Measurements from ENCODE around the gene POMC.
"Not testable (repeated sequence)": the region's sequence is repeated elsewhere in the genome, so short reads cannot be mapped to it uniquely, and the experiment has no call there.

Gene POMC

DNA sequence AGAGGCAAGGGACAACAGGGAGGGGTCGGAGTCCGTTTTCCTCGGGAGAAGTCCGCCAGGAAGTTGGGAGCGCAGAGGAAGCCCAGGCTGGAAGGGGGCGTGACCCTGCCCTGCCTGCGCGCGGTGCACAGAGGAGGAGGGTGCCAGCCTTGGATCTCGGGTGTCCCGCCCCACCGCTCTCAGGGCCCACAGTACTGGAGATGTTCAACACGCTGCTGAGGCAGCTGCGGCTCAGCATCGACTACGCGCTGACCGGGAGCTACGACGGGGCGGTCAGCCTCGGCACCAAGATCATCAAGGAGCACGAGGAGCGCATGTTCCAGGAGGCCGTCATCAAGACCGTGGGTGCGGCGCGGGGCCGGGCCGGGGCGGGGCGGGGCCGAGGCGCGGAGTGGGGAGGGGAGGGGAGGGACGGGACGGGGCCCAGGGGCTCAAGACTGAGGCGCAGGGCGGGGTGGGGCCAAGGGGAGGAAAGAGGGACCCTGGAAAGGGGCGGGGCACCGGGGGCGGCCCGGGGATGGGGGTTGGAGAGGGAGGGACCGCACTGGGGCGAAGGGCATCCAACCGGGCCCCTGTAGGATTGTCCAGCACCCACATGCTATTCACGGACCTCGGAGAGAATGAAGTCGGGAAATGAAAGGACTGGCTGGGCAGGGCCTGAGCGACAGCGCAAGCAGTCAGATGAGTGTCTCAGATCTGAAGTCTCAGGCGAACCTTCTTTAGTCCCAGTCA, 36.6 kb downstream of the POMC start:
- no peak for DNase-seq

DNA sequence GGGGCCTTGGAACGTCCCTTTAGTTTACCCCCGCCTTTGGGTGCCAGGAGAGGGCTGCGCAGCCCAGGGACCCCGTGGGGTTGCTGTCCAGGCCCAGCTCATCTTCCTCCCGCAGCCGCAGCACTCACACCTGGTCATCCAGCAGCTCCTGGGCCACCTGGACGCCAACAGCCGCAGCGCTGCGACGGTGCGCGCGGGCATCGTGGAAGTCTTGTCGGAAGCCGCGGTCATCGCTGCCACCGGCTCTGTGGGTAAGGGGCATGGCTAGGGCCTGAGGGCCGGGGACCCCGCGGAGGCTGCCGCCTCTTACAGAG, 37.2 kb downstream of the POMC start:
- no peak for DNase-seq

DNA sequence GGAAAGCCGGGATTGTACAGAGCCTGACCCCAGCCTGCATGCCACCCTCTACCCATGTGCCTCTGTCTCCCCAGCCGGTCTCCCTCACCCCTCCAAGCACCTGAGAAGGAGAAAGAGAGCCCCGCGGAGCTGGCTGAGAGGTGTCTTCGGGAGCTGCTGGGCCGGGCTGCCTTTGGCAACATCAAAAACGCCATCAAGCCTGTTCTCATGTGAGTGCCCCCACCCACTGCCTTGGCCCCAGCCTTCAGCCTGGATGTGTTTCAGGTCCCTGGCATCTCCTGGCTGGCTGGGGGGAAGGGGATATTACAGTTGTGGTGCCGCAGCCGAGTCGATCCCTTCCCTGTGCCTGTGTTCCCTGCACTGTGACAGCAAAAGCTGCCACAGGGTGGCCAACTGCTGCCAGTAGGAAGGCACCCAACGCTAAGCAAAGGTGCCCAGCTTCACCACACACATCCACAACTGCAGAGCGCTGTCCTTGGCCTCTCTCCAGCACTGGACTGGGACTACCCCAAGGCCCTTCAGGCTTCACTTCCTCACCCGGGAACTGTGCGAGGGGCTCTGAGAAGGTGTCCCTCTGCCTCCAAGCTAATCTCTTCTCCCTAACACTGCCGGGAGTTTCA, 38.4 kb downstream of the POMC start:
- no peak for DNase-seq

DNA sequence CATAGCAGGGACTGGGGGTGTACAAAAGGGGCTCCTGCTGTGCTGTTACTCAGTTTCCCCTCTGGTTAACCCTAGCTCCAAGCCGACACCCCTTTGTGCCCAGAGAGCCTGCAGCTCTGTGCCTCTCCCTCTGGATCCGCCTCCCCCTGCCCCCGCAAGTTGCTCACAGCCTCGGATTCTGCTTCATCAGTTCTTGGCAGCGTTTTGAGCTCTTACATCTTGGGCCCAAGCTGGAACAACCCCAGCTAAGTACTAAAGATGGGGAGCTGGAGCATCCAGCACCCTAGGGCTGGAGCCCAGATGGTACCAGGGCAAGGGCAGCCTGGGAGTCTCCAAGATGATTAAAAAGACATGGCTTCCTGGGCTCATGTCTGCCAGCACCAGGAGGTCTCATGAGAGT, 40.7 kb downstream of the POMC start:
- DNase-seq: no peak

DNA sequence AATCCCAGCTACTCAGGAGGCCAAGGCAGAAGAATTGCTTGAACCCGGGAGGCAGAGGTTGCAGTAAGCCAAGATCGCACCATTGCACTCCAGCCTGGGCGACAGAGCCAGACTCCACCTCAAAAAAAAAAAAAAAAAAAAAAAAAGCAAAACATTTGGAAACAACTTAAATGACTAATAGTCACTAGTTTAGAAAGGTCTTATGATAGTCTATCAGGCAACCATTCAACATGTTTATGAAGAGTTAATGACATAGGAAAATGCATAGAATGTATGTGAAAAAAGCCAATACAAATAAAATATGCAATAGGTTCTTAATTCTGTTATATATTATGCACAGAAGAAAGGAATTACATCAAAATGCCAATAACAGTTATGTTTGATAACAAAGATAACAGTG, 41.3 kb downstream of the POMC start:
- DNase-seq: not testable (repeated sequence)

DNA sequence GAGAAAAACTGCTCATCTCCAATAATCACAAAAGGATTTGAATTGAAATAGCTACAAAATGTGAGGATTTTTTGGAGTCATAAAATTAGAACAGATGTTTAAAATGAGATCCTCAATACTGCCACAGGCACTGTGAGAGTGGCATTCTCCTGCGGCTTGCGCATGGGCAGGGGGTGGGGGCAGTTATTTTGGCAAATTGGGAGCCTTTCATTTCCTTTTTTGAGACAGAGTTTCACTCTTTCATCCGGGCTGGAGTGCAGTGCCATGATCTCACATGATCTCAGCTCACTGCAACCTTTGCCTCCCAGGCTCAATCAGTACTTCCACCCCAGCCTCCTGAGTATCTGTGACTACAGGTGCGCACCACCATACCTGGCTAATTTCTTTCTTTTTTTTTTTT, 42.4 kb downstream of the POMC start:
- DNase-seq: no peak

DNA sequence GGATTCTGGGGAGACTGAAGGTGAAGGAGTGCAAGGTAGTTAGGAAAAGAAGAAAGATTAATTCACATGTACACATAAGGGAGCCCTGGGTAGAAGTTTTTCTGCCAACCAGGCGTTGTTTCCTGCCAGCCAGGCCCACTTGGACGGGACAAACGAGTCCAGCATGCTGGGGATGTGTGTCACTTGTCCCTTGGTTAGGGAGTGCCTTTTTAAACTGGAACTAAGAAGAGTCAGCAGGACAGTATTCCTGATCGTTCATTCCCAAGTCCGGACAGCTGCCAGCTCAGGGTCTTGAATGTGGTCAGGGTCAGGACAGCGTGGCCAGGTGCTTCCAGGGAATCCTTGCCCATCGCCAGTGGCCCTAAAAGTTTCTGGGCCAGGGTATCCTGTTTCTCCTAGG, 43.2 kb downstream of the POMC start:
- DNase-seq: no peak

DNA sequence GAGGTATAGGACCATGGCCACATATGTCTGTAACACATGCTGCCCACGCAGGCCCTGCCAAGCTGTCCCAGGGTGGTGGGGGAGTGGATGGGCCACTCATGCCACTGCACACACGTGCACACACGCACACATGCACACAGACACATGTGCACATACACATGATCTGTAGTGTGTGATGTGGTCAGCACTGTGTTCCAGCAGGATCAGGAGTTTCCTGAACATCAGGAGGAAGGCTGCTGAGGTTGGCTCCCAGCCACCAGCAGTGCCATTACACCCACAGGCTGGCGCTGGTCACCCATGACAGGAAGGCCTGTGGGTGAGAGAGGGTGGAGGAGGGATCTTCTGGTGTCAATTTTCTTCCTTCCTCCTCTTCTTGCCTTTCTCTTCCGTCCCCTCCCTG, 44.7 kb downstream of the POMC start:
- no peak for DNase-seq

DNA sequence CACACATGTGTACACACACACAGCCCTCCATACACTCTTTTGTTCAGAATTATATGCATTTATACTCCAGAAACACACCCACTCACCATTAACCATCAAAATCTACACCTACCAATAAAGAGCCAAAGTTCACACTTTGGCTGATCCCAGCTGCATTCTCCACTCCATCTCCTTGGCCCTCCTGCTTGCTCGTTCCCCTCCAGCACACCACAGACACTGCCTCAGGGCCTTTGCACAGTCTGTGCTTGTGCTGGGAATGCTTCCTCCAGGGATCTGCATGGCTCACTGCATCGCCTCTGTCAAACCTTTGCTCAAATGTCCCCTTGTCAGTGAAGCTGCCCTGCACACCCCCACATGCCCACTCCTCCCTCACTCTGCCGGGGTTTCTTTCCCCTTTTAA, 46.0 kb downstream of the POMC start:
- no peak for DNase-seq

DNA sequence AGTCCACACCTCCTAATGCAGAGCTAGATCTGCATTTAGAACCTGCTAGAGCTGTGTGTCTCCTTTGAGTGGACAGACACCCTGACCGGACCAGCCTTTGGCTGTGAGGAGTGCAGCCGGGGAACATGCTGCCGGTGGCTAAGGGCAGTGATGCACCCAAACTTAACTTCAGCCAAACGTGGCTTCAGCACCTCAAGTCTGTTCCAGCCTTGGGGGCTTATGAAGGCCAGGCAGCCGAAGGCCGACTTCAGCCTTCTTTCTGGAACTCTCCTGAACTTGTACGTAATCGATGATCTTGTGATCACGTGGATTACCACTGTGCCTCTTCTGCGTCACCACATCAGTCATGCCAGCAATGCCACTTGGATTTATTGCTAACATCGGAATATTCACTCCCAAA, 49.1 kb downstream of the POMC start:
- no peak for DNase-seq

DNA sequence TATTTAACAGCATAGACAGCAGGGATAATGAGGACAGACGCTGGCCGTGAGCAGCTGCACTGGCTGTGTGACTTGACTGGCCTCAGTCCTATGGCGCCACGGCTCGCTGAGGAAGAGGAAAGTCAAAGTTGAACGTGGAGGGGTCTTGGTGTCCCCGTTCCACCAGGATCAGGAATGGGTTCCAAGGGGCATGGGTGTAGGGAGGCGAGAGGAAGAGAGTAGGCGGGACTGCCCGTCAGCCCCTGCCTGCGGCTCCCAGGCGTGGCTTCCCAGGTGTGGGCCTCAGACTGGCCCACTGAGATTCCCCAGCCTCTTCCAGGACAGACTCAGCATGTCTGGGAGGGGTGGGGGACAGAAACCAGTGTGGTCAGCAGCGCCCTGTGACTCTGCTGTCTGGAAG, 51.4 kb downstream of the POMC start:
- DNase-seq: no peak

DNA sequence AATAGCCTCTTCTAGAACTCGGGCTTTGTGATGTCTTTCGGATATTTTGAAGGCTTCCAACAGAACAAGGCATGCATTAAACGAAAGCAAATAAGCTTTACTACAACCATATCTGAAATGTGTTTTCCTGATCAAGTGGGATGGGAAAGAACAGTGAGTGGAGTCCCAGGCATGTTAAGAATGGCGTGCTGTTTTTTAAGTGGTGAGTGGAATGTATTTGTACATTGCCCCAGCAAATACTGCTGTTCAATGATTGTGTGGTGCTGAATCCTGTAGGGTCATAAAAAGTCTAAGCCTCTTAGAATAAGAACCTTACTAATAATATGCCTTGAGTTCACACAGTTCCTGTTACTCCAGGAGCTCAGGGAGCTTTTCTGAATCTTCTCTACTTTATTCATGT, 52.5 kb downstream of the POMC start:
- no peak for DNase-seq

DNA sequence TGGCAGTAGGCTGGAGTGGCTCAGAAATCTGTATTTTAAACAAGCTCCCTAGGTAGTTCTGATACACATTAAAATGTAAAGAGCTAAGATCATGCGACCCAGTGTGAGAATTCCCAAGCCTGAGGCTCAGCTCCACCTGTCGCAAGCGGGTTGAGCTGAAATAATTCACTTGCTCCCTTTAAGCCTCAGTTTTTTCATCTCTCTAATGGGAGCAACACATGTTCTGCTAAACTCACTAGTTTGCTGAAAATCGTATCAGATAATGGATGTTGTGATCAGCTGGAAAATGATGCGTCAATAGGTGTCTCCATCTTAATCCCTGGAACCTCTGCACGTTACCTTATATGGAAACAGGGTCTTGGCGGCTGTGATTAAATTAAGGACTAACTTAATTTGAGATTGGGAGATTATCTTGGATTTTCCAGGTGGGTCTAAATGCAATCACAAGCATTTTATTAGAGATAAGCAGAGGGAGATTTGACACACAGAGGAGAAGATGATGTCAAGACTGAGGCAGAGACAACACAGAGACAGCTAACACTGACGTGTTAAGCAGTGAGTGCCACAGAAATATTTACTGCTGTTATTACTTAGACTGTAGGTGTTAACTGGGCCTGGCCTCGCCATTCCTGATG, 53.0 kb downstream of the POMC start:
- no peak for DNase-seq

DNA sequence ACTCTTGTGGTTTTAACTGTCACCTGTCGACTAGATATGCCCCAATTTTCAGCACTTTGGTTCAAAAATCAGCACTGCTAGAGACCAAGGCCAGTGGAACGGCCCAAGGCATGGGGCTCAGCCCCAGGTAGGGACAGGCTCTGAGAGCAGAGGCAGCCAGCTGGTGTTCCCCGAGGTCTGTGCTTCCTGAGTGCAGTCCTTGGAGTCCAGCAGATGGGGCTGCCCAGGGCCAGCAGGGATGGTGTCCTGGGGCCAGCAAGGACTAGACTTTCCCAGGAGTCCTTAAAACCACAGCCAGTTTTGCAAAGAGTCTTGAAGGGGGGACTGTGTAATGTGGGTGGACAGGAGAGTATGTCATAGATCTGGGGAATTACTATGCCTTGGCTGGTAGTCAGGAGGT, 56.3 kb downstream of the POMC start:
- no peak for DNase-seq
